HUES6 (cell line): ENCODE data around the gene DPH1.
"Not testable (repeated sequence)": the region's sequence is repeated elsewhere in the genome, so short reads cannot be mapped to it uniquely, and the experiment has no call there.

Experiments
- H3K27ac ChIP-seq: 2 replicates; pipeline ENCODE4 v1.7.0; 2013; ENCODE audit warnings: low read depth, mild to moderate bottlenecking, low read length, inconsistent platforms
- H3K27me3 ChIP-seq: 2 replicates; pipeline ENCODE4 v1.6.1; 2013; ENCODE audit warnings: low read length; ENCODE audit not compliant: control insufficient read depth, insufficient read depth
- H3K36me3 ChIP-seq: 2 replicates; pipeline ENCODE4 v1.6.1; 2013; ENCODE audit warnings: low read length; ENCODE audit not compliant: control insufficient read depth, insufficient read depth
- H3K4me1 ChIP-seq: 2 replicates; pipeline ENCODE4 v1.6.1; 2013; ENCODE audit warnings: low read length; ENCODE audit not compliant: control insufficient read depth, insufficient read depth
- H3K4me3 ChIP-seq: 2 replicates; pipeline ENCODE4 v1.5.1; 2013; ENCODE audit warnings: low read depth, low read length
- H3K9ac ChIP-seq: one replicate; pipeline ENCODE4 v1.6.1; 2013; ENCODE audit warnings: mild to moderate bottlenecking, low read length
- H3K9me3 ChIP-seq: 2 replicates; pipeline ENCODE4 v1.6.1; 2013; ENCODE audit warnings: low read depth, low read length; ENCODE audit not compliant: control insufficient read depth, insufficient read depth

Gene DPH1

DNA sequence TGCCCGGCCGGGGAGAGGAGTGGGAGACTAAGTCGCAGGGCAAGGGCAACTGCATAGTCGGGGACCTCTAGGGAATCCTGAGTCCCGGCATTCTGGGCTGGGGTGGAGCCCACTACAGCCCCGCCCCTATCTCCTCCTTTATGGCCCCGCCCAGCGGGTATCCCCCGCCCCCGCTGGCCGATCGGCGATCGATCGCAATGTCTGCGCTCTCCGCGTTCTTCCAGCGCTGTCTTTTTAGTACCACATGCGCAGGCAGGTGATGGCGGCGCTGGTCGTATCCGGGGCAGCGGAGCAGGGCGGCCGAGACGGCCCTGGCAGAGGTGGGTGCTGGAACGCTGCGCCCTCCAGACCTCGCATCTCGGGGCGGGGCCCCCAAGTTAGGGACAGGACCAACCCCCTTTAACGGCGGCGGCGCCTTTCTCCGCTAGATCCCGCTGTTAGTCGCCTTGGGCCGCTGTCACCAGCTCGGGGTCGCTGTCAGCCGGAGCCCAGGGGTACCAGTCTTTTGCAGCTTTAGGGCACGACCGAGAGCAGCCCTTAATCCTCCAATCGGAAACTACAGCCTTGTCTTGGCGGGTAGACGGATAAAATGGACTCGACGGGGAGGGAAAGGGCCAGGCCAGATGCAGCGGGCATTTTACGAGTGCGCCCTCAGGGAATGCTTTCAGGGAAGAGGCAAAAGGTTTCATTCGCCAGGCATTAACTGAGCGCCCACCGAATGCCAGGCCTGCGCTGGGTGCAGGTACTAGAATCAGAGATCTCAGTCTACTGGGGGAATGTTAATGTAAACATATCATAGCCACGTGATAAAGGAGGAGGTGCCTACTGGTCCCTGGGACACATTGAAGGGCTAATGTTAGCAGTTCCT lies at the start of gene DPH1:
Gene DPH1 (plus strand): TSS at position 243 of the 868 bp plus-strand sequence. CDS start 17 bp downstream, at position 260.
- Histone ChIP-seq H3K4me1 (peaks cover 9% of the 10 kb centered on the region; the same call in 1 of the 2 replicates), H3K36me3 (no peaks in the 10 kb centered on the region), H3K27ac (no peak within 1 kb of the TSS), H3K9ac (peak within 1 kb of the TSS; percentile 71), H3K4me3 (peak within 1 kb of the TSS; percentile 94), H3K27me3 (peaks cover 47% of the 10 kb centered on the region), H3K9me3 (no peaks in the 10 kb centered on the region)

DNA sequence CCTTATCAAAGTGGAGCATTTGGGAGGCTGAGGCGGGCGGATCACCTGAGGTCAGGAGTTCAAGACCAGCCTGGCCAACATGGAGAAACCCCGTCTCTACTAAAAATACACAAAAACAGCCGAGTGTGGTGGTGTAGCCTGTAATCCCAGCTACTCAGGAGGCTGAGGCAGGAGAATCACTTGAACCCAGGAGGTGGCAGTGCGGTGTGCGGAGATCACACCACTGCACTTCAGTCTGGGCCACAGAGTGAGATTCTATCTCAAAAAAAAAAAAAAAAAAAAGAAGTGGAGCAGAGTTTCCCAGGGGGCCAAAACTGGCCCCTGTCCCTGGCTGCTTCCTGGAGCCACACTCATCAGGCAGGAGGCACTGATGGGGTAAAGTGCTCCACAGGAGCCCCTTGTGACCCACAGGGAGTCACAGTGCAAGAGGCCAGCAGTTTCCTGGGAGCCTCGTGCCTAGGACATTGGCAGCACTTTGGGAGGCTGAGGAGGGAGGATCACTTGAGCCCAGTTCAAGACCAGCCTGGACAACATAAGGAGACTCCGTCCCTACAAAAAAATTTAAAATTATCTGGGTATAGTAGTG lies 49.2 kb upstream of the DPH1 start:
- Histone ChIP-seq H3K27me3 (peaks cover 36% of the 10 kb centered on the region), H3K9me3 (no peaks in the 10 kb centered on the region), H3K36me3 (no peaks in the 10 kb centered on the region), H3K9ac (no peak overlapping the region), H3K4me1 (peaks cover 5% of the 10 kb centered on the region; the same call in 1 of the 2 replicates), H3K4me3 (no peak overlapping the region), H3K27ac (no peak overlapping the region)

DNA sequence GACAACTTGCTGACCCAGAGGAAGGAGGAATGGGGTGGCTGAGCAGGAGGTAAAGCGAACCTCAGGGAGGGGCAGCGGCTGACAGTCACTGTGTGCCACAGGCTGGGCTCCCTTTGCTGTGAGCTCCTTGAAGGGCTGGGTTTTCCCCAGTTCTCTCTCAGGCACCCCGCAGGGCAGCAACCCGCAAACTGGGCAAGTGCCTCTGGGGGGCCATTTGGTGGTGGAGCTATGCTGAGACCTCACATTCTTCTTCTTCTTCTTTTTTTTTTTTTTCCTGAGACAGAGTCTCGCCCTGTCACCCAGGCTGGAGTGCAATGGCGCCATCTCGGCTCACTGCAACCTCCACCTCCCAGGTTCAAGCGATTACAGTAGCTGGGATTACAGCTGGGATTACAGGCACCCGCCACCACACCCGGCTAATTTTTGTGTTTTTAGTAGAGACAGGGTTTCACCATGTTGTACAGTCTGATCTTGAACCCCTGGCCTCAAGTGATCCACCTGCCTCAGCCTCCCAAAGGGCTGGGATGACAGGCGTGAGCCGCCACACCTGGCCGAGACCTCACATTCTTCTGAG lies 47.1 kb upstream of the DPH1 start:
- H3K27me3 ChIP-seq: peaks cover 25% of the 10 kb centered on the region
- H3K4me1 ChIP-seq, H3K27ac ChIP-seq, H3K4me3 ChIP-seq, H3K36me3 ChIP-seq, H3K9me3 ChIP-seq, H3K9ac ChIP-seq: not testable (repeated sequence)

DNA sequence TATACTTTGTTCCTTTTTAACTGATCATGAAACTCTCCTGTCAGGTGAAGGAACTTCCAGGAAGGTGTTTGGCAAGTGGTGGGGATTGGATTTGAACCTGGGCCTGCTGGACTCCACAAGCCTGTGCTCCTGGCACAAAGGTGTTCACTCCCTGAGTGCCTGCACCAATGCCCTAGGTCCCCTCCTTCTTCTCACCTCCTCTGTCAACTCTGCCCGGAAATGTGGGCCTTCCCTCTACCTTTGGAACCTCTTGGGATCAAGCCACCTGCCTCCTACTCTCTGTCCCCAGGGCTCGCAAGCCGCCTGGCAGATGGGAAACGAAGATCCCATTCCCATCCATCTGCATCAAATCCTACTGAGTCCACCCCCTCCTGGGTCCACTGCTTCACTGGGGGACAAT lies 44.9 kb upstream of the DPH1 start:
- Histone ChIP-seq H3K4me3 (no peak overlapping the region), H3K9ac (no peak overlapping the region), H3K4me1 (peaks cover 5% of the 10 kb centered on the region; the same call in 1 of the 2 replicates), H3K27ac (no peak overlapping the region), H3K27me3 (peaks cover 13% of the 10 kb centered on the region; the same call in 1 of the 2 replicates), H3K9me3 (no peaks in the 10 kb centered on the region), H3K36me3 (no peaks in the 10 kb centered on the region)

DNA sequence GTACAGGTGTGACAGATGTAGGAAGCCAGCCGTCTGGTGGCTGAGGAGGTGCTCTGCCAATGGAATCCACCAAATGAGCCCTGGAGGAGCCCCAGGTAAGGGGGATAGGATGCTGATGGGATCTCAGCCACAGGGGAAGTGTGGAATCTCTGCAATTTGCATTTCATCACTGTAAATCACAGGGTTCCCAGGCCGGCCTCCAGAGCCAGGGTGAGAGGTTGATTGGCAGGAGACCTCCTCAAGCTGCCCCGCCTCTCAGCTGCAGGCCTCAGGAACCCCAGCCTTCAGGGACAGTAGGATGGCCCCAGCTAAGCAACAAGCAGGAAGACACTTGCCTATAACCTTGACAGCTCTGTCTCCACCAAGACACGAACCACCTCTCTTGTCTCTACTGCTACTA lies 44.3 kb upstream of the DPH1 start:
- H3K36me3 ChIP-seq: no peaks in the 10 kb centered on the region
- H3K27me3 ChIP-seq: peaks cover 13% of the 10 kb centered on the region; the same call in 1 of the 2 replicates
- no peak overlapping the region for H3K9ac ChIP-seq
- no peaks in the 10 kb centered on the region for H3K9me3 ChIP-seq
- H3K4me3 ChIP-seq: no peak overlapping the region
- H3K4me1 ChIP-seq: peaks cover 5% of the 10 kb centered on the region; the same call in 1 of the 2 replicates
- H3K27ac ChIP-seq: no peak overlapping the region

DNA sequence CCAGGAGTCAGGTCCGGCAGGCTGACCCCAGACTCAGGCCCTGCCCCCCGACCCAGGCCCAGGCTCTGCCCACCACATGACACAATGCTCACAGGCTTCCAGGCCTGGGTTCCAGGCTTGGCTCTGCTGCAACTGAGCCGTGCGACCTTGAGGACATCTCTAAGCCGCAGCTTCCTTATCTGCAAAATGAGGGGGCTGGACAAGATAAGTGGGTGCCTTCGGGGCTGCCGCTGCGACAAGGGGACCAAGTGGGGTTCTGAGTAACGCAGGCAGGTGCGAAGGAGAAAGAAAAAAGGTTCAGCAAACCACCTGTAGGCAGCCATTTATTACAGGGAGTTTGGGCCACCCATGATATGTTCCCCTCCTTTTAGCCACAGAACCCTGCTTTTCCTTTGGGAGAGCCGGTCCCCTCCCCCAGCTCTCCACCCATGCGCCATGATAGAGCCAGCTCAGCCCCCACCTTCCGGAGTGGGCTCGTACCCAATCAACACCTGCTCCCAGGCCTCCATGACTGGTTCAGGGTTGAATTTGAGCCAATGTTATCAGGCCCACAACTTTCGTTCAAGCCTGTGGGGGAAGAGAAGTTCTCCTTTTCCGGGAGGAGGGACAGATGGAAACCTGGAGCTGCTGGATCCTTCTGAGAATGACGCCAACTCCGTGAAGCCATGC lies 43.0 kb upstream of the DPH1 start:
- Histone ChIP-seq H3K9ac (no peak overlapping the region), H3K27ac (no peak overlapping the region), H3K4me3 (no peak overlapping the region), H3K27me3 (peaks cover 11% of the 10 kb centered on the region; the same call in 1 of the 2 replicates), H3K9me3 (no peaks in the 10 kb centered on the region), H3K4me1 (peaks cover 5% of the 10 kb centered on the region; the same call in 1 of the 2 replicates), H3K36me3 (no peaks in the 10 kb centered on the region)

DNA sequence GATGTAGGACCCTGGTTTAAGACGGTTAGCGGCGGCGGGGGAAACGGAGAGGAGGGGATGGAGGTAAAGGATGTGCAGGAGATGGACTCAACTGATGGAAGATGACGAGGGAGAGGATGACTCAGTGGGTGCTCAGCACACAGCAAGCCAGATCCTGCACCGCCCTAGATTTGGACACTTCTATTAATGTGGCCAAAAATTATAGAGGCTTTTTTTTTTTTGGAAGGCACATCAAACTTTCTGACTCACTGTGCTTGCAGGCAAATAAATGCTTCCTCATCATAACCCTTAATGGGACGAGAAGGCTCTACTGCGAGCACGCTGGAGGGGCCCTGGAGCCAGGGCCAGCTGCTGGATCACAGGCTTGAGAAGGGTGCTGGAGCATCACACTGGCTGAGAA lies 40.8 kb upstream of the DPH1 start:
- H3K9me3 ChIP-seq: no peaks in the 10 kb centered on the region
- no peaks in the 10 kb centered on the region for H3K36me3 ChIP-seq
- no peak overlapping the region for H3K9ac ChIP-seq
- no peak overlapping the region for H3K27ac ChIP-seq
- peaks cover 5% of the 10 kb centered on the region; the same call in 1 of the 2 replicates for H3K4me1 ChIP-seq
- H3K4me3 ChIP-seq: no peak overlapping the region
- peaks cover 2% of the 10 kb centered on the region; the same call in 1 of the 2 replicates for H3K27me3 ChIP-seq

DNA sequence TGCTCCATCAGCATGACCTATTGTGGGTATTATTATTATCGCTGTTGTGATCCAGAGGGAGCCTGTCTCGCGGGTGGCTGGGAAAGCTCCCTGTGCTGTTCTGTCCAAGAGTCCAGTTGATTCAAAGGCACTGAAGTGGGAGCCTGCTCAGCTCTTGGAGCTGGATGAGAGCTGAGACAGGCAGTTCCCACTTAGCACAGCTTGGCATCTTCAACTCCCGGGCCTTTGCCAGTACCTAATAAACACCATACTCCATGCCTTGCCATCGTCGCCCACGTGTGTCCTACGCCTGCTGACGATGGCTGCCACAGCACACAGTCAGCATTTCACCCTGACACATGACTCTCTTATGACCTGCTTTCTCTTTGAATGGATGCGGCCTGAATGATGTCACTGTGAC lies 37.4 kb upstream of the DPH1 start:
- H3K27me3 ChIP-seq: peaks cover 10% of the 10 kb centered on the region
- no peak overlapping the region for H3K27ac ChIP-seq
- H3K36me3 ChIP-seq: no peaks in the 10 kb centered on the region
- no peak overlapping the region for H3K4me3 ChIP-seq
- H3K9ac ChIP-seq: no peak overlapping the region
- H3K9me3 ChIP-seq: no peaks in the 10 kb centered on the region
- peaks cover 20% of the 10 kb centered on the region for H3K4me1 ChIP-seq

DNA sequence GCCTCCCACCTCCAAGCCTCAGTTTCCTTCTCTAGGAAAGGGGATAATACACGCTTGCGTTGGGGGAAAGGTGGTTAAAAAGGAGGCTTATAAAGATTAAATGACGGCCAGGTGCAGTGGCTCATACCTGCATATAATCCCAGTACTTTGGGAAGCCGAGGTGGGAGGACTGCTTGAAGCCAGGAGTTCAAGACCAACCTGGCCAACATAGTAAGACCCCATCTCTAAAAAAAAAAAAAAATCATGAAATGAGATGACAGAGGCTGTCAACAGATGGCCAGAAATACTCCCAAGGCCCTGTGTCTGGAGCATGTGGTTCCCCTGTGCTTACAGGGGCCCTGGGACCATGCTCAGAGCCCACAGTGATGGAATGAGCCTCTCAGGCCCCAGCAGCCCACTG lies 35.2 kb upstream of the DPH1 start:
- peaks cover 26% of the 10 kb centered on the region for H3K4me1 ChIP-seq
- no peak overlapping the region for H3K9ac ChIP-seq
- H3K36me3 ChIP-seq: no peaks in the 10 kb centered on the region
- H3K9me3 ChIP-seq: no peaks in the 10 kb centered on the region
- H3K4me3 ChIP-seq: no peak overlapping the region
- no peak overlapping the region for H3K27ac ChIP-seq
- H3K27me3 ChIP-seq: peaks cover 27% of the 10 kb centered on the region

DNA sequence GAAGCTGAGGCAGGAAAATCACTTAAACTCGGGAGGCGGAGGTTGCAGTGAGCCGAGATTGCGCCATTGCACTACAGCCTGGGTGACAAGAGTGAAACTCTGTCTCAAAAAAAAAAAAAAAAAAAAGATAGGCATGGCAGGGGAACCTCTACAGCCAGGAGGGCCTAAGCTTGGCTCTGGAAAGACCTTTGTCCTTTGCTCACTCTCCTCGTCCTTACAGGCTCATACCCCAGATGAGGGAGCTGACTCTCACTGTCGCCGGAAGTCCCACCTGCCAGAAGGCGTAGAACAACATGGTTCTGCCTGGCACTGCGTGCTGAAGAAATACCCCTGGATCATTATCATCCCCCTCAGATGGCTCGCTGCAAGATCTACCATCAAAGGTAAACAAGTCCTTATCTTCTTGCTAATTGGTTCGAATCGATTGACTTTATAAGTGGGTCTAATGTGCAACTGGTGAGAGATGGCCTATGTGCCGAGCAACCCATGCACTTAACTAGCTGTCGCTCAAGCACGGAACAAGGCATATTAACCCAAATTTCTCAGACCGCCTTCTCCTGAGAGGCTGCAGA lies 34.5 kb upstream of the DPH1 start:
- no peak overlapping the region for H3K4me3 ChIP-seq
- H3K9ac ChIP-seq: no peak overlapping the region
- peaks cover 27% of the 10 kb centered on the region for H3K27me3 ChIP-seq
- no peaks in the 10 kb centered on the region for H3K36me3 ChIP-seq
- peaks cover 30% of the 10 kb centered on the region for H3K4me1 ChIP-seq
- H3K9me3 ChIP-seq: no peaks in the 10 kb centered on the region
- no peak overlapping the region for H3K27ac ChIP-seq
